Measurements from ENCODE around the gene SLC26A1.

SLC26A1 gene

DNA sequence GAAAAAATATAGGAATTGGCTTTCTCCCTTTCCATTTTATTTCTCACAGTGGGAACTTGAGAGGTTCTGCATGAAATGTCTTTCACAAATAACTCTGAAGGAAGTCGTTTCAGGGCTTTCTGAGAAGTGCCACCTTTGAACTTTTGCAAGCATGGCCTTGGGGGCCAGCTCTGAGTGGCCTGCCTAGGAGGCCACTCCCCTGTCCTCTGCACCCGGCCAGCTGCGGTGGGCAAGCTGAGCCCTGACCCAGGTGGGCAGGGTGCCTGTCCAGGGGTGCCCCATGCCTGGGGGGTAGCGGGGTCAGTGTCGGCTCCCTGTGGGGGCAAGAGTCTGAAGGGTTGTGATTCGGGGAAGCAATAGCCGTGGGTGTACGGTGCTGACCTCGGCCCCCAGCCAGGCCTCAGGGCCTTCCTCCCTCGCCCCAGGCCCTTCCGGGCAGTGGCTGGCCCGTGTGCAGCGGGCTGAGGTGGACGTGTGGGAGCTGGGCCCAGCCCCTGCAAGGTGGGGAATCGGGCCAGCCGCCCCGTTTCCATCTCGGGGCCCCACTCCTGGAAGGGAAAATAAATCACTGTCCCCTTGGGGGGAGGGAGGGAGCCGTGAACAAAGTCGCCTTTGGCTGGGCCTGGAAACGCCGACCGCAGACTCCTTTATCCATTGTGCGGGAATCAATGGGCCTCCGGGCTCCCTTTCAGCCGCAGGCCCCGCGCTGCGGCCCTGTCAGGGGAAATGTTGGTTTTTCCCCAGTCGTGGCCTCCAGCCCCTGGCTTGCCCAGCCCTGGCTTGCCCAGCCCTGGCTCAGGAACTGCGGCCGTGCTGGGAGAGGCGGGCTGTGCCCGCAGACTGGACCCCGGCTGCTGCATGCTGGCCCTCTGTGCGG is 21.3 kb upstream of the SLC26A1 start:
- no peak for DNase-seq (ENCODE audit: low read depth in 2 of 2)

DNA sequence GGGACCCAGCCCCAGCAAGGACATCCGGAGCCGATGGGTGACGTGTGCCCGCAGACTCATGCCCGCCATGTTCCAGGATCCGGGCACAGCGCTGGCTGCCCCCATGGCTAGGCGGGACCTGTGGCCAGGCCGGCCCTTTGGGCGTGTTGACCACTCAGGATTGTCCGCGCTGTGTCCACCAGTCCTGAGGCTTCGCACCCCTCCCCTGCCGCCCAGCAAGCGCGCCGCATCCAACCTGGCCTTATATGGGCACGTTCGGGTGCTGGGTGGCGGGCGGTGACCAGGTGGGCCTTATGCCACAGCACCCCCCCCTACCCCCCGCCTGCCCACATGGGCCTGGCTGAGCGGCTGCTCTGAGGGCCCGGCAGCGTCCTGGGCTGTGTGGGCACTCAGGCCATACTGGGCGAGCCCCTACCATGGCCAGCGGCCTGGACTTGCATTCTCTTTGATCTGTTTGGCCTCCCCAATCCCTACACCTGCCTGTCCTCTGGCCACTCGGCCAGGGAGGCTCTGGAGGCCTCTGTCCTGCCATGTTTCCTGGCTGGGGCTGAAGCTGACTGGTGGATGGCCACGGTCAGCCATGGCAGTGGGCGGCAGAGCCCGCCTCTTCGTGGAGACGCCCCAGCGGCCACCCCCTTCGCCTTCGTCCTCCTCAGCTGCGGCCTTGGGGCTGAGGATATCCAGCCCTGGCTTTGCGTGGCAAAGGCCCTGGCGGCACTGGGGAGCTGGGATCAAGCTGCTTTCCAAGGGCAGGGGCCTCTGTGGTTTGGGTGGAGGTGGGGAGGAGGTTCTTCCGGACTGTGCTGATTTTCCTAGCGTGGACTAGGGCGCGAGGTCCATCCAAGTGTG is 20.2 kb upstream of the SLC26A1 start:
- DNase-seq (ENCODE audit: low read depth in 2 of 2), result no peak

DNA sequence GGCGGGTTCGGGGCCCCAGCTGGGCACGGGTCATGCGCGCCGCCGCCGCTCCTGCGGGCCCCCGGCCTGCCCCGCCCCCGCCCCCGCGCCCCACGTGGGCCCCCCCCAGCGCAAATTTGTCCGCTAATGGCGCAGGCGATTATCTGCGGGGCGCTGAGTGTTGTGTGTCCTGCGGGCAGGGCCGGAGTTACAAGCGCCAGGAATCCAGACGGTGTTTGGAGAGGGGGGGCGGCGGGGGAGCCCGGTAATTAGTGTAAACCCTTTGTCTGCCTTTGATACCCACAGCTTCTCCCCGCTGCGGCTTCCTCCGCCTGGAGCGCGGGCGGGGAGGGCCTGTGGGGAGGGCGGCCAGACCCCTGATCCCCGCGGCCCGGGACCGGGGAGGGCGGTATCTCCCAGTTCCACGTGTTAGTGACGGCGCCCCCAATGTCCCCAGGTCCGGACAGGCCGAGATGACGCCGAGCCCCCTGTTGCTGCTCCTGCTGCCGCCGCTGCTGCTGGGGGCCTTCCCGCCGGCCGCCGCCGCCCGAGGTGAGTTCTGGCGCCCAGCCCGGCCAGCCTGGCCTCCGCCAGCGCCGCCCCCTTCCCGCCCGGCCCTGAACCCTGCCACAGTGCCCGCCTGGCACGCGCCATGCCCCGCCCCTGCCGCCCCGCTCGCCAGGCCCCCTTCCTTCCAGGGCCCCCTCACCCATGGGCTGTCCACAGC is 19.0 kb upstream of the SLC26A1 start:
- no peak for DNase-seq (ENCODE audit: low read depth in 2 of 2)

DNA sequence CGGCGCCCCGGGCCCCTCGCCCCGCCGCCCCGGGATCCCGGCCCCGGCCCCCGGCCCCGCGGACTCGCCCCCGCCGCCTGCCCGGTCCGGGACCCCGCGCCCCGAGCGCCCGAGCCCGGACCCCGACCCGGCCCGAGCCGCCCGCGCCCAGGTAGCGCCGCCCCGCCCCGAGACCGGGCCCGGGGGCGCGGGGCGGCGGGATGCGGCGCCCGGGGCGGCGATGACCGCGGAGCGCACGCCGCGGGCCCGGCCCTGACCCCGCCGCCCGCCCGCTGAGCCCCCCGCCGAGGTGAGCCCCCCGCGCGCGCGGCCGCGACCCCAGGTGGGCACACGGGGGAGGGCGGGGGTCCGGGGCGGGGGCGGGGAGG is 18.4 kb upstream of the SLC26A1 start:
- DNase-seq (ENCODE audit: low read depth in 2 of 2), result no peak

DNA sequence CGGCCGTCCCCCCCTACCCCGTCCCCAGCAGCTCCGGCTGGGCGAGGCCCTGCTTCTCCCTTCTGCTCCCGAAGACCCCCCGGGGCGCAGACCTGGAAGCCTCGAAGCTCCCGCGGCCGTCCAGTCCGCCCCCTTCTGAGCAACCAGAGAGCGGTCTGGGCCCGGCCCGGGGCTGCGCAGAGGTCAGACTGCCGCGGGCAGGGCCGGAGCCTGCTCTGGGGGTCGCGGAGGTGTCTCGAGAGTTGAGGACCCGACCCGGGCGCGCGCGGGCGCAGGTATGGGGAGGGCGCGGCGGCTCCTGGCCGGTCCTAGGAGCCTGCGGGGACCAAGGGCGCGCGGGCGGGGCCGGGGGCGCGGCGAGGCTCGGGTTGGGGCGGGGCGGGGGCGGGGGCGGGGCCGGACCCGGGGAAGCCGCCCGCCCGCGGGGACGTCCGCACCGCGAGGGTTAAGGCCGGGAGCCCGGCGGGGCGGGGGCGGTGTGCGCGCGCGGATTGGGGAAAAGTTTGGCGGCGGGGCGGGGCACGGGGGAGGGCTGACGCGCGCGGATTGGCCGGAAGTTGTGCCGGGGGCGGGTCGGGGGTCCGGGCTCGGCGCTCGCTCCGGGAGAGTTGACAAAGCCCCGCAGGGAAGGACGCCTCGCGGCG is 17.9 kb upstream of the SLC26A1 start, which contains the start of gene FGFRL1:
Gene FGFRL1, plus strand, starts transcription at position 605 of the 644 bp plus-strand sequence. CDS start 860 bp downstream, outside the sequence.
- DNase-seq (ENCODE audit: low read depth in 2 of 2), result peak; percentile 80 to 93

DNA sequence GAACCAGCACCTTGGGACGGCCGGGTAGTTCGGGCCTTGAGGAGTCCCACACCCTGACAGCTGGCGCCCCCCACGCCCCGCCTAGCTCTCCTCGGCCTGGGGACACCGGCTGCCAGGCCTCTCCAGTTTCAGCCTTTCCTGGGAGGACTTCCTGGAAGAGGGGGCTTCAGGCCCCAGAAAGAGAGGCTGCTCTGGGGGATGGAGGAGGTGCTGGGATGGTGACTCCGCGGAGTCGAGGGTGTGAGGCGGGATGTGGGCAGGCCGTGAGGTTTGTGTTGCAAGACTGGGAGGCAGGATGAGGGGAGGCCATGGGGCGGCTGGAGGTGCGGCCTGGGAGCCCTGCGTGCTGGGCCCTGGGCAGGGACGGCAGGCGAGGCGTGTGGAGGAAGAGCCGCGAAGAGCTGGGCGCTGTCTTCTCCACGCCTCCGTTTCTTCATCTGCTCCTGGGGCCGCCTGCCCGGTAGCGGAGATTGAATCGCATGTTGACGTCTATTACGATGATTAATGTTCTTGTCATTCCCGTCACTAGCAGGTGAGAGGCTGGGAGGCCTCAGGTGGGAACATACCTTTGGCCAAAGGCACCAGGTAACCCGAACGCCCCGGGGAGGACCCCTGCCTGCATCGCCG is 17.3 kb upstream of the SLC26A1 start:
- peak; percentile 33 to 60 for DNase-seq (ENCODE audit: low read depth in 2 of 2)

DNA sequence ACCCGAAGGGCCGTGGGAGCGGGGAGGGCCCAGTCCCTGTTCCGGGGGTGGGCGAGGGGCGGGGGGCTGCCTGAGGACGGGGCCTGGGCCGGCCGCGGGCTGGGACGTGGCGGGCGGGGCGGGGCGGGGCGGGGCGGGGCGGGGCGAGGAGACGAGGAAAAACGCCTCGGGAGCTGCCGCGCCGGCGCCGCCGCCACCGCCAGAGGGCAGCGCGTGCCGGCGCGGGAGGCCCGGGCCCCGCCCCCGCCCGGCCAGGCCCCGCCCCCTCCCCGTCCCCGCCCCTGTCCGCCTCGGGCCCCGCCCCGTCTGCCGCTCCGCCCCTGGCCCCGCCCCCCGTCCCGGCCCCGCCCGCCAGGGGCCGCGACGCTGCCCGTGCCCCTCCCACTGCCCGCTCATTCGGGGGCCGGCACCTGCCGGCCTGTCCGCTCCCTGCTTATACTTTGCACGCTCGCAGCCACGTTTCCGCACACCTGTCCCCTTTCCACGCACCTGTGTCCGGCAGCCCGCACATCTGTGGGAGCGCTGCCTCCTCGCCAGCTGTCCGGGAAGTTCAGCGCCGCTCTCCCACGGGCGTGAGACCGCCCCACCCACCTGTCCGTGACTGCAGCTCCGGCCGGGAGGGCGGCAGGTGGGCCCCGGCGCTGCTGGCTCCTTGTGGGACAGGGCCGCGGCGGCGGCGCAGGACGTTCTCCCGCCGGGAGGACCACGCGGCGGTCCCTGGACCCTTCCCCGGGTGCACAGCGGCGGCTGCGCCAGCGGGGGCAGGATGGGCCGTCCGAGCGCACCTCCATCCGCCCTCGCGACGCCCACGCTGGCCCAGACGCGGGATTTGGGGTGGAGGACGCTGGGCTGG is 16.6 kb upstream of the SLC26A1 start:
- peak; percentile 47 to 50 for DNase-seq (ENCODE audit: low read depth in 2 of 2)

DNA sequence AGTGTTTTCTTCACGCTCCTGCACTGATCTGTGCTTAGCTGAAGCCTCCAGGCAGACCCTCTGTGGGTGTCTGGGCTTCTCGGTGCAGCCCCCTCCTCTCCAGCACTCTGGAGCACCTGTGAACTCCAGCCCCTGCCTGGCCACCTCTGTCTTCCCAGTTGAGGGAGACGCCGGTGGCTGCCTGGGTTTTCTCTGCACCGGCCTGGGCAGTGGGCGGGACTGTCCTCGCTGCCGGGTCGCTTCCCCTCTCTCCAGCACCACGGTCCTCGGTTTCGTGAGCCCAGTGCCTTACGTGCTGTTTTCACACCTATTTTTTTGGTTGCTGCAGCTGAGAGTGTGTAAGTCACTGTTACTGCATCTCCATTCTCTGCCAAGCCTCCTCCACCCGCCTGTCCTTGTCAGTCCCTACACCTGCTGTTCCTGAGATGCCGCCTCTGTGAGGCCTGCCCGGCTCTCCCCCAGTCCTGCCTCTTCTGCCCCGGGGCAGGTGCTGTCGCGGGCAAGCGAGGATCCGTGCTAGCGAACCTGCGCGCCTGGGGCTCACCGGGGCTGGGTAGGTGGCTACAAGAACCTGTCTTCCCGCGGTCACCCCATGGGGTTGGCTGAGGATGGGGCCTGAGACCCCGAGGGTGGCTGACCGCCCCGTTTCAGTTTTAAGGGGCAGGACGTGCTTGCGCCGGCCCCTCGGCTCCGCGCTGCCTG is 15.8 kb upstream of the SLC26A1 start:
- no peak for DNase-seq (ENCODE audit: low read depth in 2 of 2)

DNA sequence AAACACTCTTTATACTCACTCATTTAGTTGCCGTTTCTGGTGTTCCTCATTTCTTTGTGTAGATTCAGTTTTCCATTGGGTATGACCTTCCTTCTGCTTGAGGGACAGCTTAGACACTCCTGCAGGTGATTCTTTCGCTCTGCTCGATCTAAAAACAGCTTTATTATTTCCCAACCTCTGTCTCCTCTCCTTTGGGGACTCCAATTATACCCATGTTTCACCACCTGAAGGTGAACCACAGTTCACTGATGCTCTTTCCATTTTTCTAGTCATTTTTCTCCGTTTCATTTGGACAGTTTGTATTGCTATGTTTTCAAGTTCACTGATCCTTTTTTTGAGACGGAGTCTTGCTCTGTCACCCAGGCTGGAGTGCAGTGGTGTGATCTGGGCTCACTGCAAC is 13.7 kb upstream of the SLC26A1 start:
- no peak for DNase-seq (ENCODE audit: low read depth in 2 of 2)

DNA sequence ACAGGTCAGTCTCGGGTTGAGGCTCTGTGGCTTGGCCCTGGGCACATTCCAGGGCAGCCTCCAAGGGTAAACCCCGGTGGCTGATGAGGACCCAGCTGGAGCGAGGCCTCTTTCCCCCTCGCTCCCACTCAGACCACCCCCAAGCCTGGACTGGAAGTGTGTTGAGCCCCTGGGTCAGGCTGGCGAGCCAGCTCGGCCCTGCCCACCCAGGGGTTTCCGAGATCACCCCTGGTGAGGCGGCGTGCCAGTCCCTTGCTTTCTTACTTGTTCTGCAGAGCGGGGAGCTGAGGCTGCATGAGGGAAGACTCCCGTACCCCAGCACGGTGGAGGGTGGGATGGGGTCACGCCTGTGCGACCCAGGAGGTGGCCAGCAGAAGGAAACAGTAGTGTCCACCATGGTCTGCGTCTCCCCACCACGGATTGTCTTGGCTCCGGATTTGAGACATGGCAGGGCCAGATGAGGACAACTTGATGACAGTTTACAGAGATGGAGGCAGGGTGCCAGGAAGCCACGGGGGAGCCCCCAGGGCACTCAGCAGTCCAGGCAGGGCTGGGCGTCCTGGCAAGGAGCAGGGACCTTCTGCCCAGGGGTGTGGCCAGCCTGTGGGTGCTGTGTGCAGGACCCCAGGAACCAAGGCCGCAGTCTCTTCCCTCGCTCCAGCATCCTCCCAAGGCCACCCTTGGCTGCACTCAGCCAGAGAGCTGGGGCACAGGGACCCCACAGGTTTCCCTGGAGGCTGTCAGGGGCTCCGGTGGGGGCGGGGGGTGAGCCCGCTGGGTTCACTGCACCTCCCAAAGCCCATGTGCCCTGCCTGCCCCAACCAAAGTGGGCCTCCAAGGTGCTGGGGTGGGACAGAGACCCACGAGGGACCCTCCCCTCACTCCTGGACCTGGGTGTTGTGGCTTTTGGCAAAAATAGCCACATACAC is 11.6 kb upstream of the SLC26A1 start:
- no peak for DNase-seq (ENCODE audit: low read depth in 2 of 2)

DNA sequence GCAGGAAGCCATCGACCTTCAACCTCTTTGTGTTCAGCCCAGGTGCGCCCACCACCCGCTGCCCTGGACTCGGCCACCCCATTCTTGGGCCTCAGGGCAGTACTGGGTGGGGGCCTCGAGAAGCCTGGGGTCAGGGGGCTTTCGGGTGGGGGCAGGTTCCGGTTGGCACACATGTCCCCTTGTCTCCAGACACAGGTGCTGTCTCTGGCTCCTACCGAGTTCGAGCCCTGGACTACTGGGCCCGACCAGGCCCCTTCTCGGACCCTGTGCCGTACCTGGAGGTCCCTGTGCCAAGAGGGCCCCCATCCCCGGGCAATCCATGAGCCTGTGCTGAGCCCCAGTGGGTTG is 10.8 kb upstream of the SLC26A1 start:
- DNase-seq (ENCODE audit: low read depth in 2 of 2), result no peak

DNA sequence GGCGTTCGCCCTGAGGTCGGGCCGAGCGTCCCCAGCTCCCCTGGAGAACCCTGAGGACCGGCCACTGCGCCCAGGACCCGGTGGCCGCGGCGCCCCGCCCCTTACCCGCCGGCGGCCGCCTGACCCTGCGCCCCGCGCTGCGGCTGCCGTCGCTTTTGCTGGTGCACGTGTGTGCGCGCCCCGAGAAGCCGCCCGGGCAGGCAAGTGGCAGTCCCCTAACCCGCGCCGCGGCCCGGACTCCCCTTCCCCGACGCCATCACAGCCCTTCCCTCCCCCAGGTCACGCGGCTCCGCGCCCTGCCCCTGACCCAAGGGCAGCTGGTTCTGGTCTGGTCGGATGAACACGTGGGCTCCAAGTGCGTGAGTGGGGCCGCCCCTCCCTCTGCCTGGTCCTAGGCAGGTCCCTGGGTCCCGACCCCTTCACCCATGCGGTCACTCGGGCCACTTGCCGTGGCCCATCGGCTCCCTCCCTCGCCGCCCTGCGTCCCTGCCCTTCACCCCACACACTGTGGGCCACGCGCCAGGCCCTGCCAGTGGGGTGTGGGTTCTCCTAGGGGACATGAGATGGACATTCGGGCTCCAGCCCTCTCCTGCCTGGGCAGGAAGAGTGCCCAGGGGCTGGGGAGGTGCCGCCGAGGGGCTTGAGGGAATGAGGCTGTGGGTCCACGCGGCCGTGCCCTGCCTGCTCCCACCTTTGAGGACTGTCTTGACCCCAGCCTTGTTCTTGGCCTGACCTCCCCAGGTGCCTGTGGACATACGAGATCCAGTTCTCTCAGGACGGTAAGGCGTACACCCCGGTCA is 10.3 kb upstream of the SLC26A1 start:
- DNase-seq (ENCODE audit: low read depth in 2 of 2), result no peak

DNA sequence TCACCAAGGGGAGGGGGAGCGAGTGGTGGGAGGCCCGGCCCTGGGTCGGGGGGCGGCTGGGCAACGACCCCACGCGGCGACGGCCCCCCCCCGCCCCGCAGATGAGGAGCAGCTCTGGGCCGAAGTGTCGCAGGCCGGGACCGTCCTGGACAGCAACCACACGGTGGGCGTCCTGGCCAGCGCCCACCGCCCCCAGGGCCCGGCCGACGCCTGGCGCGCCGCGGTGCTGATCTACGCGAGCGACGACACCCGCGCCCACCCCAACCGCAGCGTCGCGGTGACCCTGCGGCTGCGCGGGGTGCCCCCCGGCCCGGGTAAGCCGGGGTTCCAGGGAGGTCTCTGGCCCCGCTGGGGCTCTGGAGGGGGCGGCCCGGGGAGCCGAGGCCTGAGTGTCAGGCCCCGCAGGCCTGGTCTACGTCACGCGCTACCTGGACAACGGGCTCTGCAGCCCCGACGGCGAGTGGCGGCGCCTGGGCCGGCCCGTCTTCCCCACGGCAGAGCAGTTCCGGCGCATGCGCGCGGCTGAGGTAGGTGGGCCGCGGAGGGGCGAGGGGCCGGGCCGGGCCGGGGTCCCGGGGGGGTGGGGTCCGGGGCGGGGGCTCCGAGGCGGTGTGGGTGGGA is 9.5 kb upstream of the SLC26A1 start:
- no peak for DNase-seq (ENCODE audit: low read depth in 2 of 2)

DNA sequence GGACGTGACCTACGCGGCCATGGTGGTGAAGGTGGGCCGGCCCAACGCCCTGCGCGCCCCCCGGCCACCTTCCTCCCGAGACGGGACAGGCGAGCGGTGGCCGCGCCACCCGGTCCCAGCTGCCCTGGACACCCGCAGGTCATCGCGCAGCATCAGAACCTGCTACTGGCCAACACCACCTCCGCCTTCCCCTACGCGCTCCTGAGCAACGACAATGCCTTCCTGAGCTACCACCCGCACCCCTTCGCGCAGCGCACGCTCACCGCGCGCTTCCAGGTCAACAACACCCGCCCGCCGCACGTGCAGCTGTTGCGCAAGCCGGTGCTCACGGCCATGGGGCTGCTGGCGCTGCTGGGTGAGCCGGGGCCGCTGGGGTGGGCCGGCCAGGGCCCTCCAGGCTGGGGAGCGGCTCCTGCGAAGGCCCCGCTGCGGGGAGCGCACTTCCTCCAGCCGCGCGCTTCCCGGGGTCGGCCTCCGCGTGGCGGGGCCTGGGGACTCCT is 9.0 kb upstream of the SLC26A1 start:
- no peak for DNase-seq (ENCODE audit: low read depth in 2 of 2)

DNA sequence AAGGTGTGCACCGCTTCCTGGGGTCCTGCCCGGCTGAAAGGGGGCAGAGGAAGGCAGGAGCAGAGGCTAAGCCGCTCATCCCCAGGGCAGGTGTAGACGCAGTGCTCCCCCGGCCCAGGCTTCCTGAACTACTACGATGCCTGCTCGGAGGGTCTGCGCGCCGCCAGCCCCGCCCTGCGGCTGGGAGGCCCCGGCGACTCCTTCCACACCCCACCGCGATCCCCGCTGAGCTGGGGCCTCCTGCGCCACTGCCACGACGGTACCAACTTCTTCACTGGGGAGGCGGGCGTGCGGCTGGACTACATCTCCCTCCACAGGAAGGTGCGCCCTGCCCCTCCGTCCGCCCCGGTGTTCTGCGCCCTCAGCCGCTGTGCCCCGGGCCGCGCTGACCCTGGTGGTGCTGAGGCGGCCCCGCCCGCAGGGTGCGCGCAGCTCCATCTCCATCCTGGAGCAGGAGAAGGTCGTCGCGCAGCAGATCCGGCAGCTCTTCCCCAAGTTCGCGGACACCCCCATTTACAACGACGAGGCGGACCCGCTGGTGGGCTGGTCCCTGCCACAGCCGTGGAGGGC is 8.4 kb upstream of the SLC26A1 start:
- no peak for DNase-seq (ENCODE audit: low read depth in 2 of 2)

DNA sequence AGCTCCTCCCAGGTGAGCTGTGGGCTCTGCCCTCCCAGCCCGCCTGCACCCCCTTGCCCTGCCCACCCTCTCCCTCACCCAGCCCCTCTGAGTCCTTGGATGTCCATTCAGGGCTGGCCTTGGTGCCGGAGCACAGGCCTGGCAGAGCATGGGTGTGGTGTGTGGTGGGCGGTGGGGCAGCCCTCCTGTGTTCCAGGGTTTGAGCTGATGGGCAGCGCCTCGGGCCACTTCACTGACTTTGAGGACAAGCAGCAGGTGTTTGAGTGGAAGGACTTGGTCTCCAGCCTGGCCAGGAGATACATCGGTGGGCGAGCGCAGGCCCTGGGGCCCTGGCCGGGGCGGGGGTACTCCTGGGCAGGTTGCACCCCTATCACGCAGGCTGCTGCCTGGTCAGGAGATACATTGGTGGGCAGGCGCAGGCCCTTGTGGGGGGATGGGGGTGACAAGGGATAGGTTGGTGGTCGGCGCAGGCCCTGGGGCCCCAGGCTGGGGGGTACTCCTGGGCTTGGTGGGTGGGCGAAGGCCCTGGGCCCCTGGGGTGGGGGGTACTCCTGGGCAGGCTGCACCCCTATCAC is 7.6 kb upstream of the SLC26A1 start:
- no peak for DNase-seq (ENCODE audit: low read depth in 2 of 2)

All from stimulated activated CD4-positive, alpha-beta T cell treated with anti-CD3 and anti-CD28 coated beads, Interleukin-12 subunit alpha, Interleukin-12 subunit beta, amount 100 ng/mL, for 24 hours (primary cell).